Fibroblast of lung (primary cell): ENCODE measurements around the gene SPOCK1. TPM values are rescaled to one million over a fixed set of nuclear protein-coding genes. Genes with fewer than 3 reads are reported as not detected.

ENCODE experiments used
- DNase-seq, 2 donors: peaks; one replicate each; pipeline versions ENCODE4 v3.0.0 to v3.0.0-alpha.2; 2010; ENCODE audit warnings: low read depth in 2 of 2
- H2AFZ ChIP-seq: 2 replicates; pipeline ENCODE4 v1.5.1; 2012; ENCODE audit warnings: low read length, control low read depth, inconsistent platforms
- H3K27ac ChIP-seq: 2 replicates; pipeline ENCODE4 v1.5.1; 2011; ENCODE audit warnings: low read length, control low read depth; ENCODE audit not compliant: insufficient read depth
- H3K27me3 ChIP-seq: 2 replicates; pipeline ENCODE4 v1.5.1; 2011; ENCODE audit warnings: mild to moderate bottlenecking, low read length; ENCODE audit not compliant: control insufficient read depth, insufficient read depth
- H3K36me3 ChIP-seq: 2 replicates; pipeline ENCODE4 v1.5.1; 2011; ENCODE audit warnings: low read length; ENCODE audit not compliant: control insufficient read depth, insufficient read depth
- H3K4me1 ChIP-seq: 2 replicates; pipeline ENCODE4 v1.5.1; 2011; ENCODE audit warnings: low read length; ENCODE audit not compliant: control insufficient read depth, insufficient read depth; ENCODE audit errors: extremely low read depth
- H3K4me2 ChIP-seq: 2 replicates; pipeline ENCODE4 v1.5.1; 2011; ENCODE audit warnings: low read length, control low read depth; ENCODE audit not compliant: insufficient read depth; ENCODE audit errors: extremely low read depth
- H3K4me3 ChIP-seq, 4 experiments: fragments of 200-600 bp in 1 of 4; sonication (generic) in 1 of 4; replicated peaks in 1 of 4; 2 replicates each; pipeline ENCODE4 v1.5.1; 2011 to 2016; ENCODE audit warnings: low read length in 4 of 4, low read depth in 3 of 4, mild to moderate bottlenecking in 3 of 4, control low read depth in 2 of 4, inconsistent platforms in 1 of 4, mixed read lengths in 1 of 4; ENCODE audit not compliant: insufficient read depth in 1 of 4; ENCODE audit errors: control extremely low read depth in 1 of 4
- H3K79me2 ChIP-seq: 2 replicates; pipeline ENCODE4 v1.5.1; 2012; ENCODE audit warnings: mild to moderate bottlenecking, low read length, inconsistent platforms; ENCODE audit not compliant: control insufficient read depth, insufficient read depth
- H3K9ac ChIP-seq: 2 replicates; pipeline ENCODE4 v1.5.1; 2011; ENCODE audit warnings: mild to moderate bottlenecking, low read length, control low read depth; ENCODE audit not compliant: insufficient read depth
- H3K9me3 ChIP-seq: 2 replicates; pipeline ENCODE4 v1.5.1; 2012; ENCODE audit warnings: low read depth, low read length; ENCODE audit not compliant: control insufficient read depth, insufficient read depth
- H4K20me1 ChIP-seq: 2 replicates; pipeline ENCODE4 v1.5.1; 2011; ENCODE audit warnings: low read length; ENCODE audit not compliant: control insufficient read depth, insufficient read depth; ENCODE audit errors: extremely low read depth
- EZH2 ChIP-seq: IDR thresholded peaks from 2 replicates; pipeline ENCODE4 v1.5.1; 2012; ENCODE audit warnings: low read length, control low read depth, mild to moderate bottlenecking; ENCODE audit errors: missing control alignments
- polyA plus RNA-seq, 2 donors: library from polyadenylated mRNA; depleted of rRNA in 1 of 2; stranded (reverse) in 1 of 2; unstranded in 1 of 2; fragments of >200 nt; gene quantifications; 2 replicates each; pipeline ENCODE4 v1.2.1, GENCODE V29; 2011 to 2012; ENCODE audit warnings: missing spikeins in 1 of 2
- total RNA-seq: library from RNA; depleted of rRNA; stranded (reverse); fragments of >200 nt; gene quantifications from 2 replicates; pipeline ENCODE4 v1.2.1, GENCODE V29; 2014
- TF ChIP-seq, protein P1 (sequence below), 2 donors: IDR thresholded peaks in 1 of 2; conservative IDR thresholded peaks in 1 of 2; 1 replicate in 1 of 2; 2 replicates in 1 of 2; pipeline ENCODE4 v1.5.1; 2011 to 2012; ENCODE audit warnings: low read length in 2 of 2, control low read depth in 1 of 2, inconsistent platforms in 1 of 2, low read depth in 1 of 2, mild to moderate bottlenecking in 1 of 2

SPOCK1 gene
- total and polyA plus RNA-seq, 2 donors (not counting 1 experiment from before 2014, with no cell fraction given) = 11.1 to 34.9 TPM

DNA sequence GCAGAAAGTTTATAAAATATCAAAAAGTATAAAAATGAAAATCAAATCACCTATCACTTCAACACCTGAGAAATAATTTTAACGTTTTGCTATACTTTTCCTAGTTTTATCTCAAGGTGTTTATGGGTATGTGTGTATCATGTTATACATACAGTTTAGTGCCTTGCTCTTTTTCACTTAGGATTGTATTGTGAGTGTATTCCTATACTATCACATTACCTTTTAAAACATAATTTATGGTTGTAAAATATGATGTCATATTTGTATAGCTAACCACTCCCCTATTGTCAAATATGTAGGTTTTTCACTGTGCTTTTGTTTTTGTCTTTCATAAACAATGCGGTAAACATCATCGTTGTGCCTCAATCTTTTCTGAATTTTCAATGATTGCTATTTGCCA is 479.9 kb downstream of the SPOCK1 start:
- no peak for DNase-seq
- no peak overlapping the region for H2AFZ ChIP-seq
- no peaks in the 10 kb centered on the region for H3K36me3 ChIP-seq
- no peaks in the 10 kb centered on the region for H3K79me2 ChIP-seq
- H3K4me3 ChIP-seq = no peak overlapping the region
- H3K9me3 ChIP-seq = no peaks in the 10 kb centered on the region
- H4K20me1 ChIP-seq = no peaks in the 10 kb centered on the region
- H3K27me3 ChIP-seq = no peaks in the 10 kb centered on the region
- no peak overlapping the region for H3K27ac ChIP-seq
- H3K4me2 ChIP-seq = no peak overlapping the region
- no peaks in the 10 kb centered on the region for H3K4me1 ChIP-seq
- no peak overlapping the region for H3K9ac ChIP-seq
- no peak for TF ChIP-seq EZH2

DNA sequence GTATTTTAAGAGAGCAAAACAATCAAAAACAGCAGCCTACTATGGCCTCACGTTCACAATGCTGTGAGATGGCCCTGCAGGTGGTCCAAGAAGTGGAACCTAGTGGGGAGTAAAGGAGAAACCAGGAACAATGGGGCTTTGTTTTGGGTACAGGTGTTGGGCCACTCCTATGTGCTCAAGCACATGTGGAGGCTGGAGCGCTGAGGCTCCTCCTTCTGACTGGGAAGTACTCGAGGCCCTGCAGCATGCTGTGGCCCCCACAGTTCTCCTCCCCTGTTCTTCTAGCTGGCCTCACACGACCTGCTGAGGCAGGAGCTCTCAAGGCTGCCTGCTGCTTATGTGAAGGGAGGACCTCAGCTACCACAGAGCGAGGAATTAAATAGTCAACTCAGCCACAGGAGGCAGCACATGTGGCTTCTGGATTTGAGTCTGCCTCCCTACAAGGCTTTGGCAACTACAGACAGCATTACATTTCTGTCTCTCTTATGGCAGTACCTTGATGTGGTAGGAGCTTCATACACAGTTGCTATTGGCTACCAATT is 482.3 kb downstream of the SPOCK1 start:
- TF ChIP-seq EZH2 = no peak
- TF ChIP-seq, protein P1, sequence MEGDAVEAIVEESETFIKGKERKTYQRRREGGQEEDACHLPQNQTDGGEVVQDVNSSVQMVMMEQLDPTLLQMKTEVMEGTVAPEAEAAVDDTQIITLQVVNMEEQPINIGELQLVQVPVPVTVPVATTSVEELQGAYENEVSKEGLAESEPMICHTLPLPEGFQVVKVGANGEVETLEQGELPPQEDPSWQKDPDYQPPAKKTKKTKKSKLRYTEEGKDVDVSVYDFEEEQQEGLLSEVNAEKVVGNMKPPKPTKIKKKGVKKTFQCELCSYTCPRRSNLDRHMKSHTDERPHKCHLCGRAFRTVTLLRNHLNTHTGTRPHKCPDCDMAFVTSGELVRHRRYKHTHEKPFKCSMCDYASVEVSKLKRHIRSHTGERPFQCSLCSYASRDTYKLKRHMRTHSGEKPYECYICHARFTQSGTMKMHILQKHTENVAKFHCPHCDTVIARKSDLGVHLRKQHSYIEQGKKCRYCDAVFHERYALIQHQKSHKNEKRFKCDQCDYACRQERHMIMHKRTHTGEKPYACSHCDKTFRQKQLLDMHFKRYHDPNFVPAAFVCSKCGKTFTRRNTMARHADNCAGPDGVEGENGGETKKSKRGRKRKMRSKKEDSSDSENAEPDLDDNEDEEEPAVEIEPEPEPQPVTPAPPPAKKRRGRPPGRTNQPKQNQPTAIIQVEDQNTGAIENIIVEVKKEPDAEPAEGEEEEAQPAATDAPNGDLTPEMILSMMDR (conservative IDR thresholded peaks at IDR 0.05 in 1 of 2, IDR thresholded peaks at IDR 0.05 in 1 of 2; ENCODE audit: low read depth in 1 of 2, low read length in 2 of 2) = no peak
- no peak for DNase-seq
- Histone ChIP-seq H2AFZ (no peak overlapping the region), H3K9ac (no peak overlapping the region), H3K27me3 (no peaks in the 10 kb centered on the region), H3K27ac (no peak overlapping the region), H3K4me2 (no peak overlapping the region), H4K20me1 (no peaks in the 10 kb centered on the region), H3K4me1 (no peaks in the 10 kb centered on the region), H3K9me3 (no peaks in the 10 kb centered on the region), H3K36me3 (no peaks in the 10 kb centered on the region), H3K79me2 (no peaks in the 10 kb centered on the region), H3K4me3 (no peak overlapping the region)

DNA sequence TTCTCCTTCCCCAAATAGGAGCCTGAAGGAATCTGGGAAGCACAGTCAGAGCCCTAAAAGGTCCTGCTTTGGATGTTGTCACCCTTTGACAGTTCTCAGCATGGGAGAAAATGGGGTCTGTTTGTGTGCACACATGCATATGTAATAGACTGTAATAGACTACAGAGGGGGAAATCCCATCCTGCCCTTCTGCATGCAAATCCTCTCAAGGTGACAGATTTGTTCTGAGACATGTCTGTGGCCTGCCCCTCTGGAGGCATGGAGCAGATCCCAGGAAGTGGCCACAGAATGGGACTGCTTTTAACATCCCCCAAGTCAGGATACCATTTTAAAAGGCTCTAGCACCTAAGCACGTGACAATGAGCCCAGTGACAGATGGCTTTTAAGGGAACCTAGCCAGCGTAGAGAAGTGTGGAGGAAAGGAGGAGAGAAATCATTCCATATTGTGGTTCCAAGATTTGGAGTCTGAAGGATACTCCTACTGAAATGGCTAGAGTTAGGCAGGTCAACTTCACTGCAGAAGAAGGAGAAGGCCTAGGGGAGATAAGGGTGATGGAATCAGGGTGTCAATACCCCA is 483.5 kb downstream of the SPOCK1 start:
- no peak overlapping the region for H2AFZ ChIP-seq
- no peaks in the 10 kb centered on the region for H3K9me3 ChIP-seq
- no peaks in the 10 kb centered on the region for H3K4me1 ChIP-seq
- no peak overlapping the region for H3K9ac ChIP-seq
- H3K36me3 ChIP-seq = no peaks in the 10 kb centered on the region
- H3K79me2 ChIP-seq = no peaks in the 10 kb centered on the region
- no peak overlapping the region for H3K27ac ChIP-seq
- H4K20me1 ChIP-seq = no peaks in the 10 kb centered on the region
- H3K27me3 ChIP-seq = no peaks in the 10 kb centered on the region
- TF ChIP-seq, protein P1 (conservative IDR thresholded peaks at IDR 0.05 in 1 of 2, IDR thresholded peaks at IDR 0.05 in 1 of 2; ENCODE audit: low read depth in 1 of 2, low read length in 2 of 2) = no peak
- TF ChIP-seq EZH2 = no peak
- H3K4me2 ChIP-seq = no peak overlapping the region
- no peak overlapping the region for H3K4me3 ChIP-seq
- no peak for DNase-seq
